GM12873 (cell line): Measurements from ENCODE around the gene GRB2.

ENCODE experiments used
- CTCF ChIP-seq: IDR thresholded peaks from 2 replicates; pipeline ENCODE4 v1.5.1; 2012; ENCODE audit warnings: low read depth, mild to moderate bottlenecking, moderate library complexity, low read length, control low read depth; ENCODE audit not compliant: insufficient read depth; ENCODE audit errors: missing control alignments

GRB2 gene

GRCh38 chr17:75398279-75398678, 7.2 kb downstream of the GRB2 start:
- no peak for TF ChIP-seq CTCF

- no peak for TF ChIP-seq CTCF
Observed at GRCh38 chr17:75397217-75397616, 8.3 kb downstream of the GRB2 start.

GRCh38 chr17:75396796-75397195, 8.7 kb downstream of the GRB2 start:
- TF ChIP-seq CTCF: no peak

- TF ChIP-seq CTCF: no peak
Observed at GRCh38 chr17:75396025-75396424, 9.5 kb downstream of the GRB2 start.

- no peak for TF ChIP-seq CTCF
Observed at GRCh38 chr17:75394332-75394918, 11.1 kb downstream of the GRB2 start.

- TF ChIP-seq CTCF: peak; percentile 3
Observed at GRCh38 chr17:75393523-75394331, 11.8 kb downstream of the GRB2 start.

- no peak for TF ChIP-seq CTCF
Observed at GRCh38 chr17:75392559-75392958, 12.9 kb downstream of the GRB2 start.
